ENCODE results near the gene MCC.

MCC gene

DNA sequence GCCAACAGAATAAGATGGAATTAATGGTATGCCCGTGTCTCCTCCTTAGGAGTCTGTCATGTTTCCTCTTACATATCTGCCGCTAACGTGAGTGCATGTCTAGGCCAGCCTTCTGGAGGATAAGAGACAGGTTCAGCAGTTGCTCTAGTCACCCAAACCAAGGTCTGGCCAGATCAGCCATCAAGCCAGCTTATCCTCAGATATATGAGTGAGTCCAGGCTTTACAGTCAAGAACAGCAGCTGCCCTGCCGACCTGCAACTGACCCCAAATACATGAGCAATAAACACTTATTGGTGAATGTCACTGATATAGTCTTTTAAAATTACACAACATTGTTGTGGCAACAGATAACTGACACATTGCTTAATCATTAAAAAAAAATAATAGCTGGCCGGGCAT is 177.0 kb downstream of the MCC start:
- no peaks in the 10 kb centered on the region for H3K27me3 ChIP-seq (ENCODE audit: low read depth, low read length)
- H3K36me3 ChIP-seq (ENCODE audit: control insufficient read depth in 1 of 2, insufficient read depth in 2 of 2, low read length in 2 of 2), result no peaks in the 10 kb centered on the region
- H3K4me3 ChIP-seq (ENCODE audit: low read depth in 1 of 2, low read length in 2 of 2), result no peak overlapping the region
- no peaks in the 10 kb centered on the region for H3K9me3 ChIP-seq (ENCODE audit: control insufficient read depth in 1 of 2, low read length in 2 of 2)
- H3K4me1 ChIP-seq (ENCODE audit: control insufficient read depth in 1 of 2, insufficient read depth in 2 of 2, low read length in 2 of 2), result no peaks in the 10 kb centered on the region
- no peak overlapping the region for H3K27ac ChIP-seq (ENCODE audit: low read length)

DNA sequence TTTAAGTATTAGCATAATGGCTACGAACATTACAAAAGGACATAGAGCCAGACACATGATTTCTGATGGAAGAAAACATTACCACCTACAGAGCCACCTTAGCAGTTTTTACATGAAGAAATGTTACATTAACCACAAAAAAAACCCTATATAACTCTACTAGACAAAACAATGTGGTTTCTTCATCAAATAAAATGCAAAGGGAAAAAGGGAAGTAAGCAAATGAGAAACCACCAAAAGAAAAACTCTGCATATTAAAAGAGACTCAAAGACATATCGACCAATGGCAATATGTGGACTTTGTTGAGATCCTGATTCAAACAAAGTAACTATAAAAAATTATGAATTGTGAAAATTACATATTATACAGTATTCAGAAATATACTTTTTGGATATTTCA is 186.1 kb downstream of the MCC start:
- Histone ChIP-seq H3K27ac (ENCODE audit: low read length) (no peak overlapping the region), H3K27me3 (ENCODE audit: low read depth, low read length) (no peaks in the 10 kb centered on the region), H3K4me3 (ENCODE audit: low read depth in 1 of 2, low read length in 2 of 2) (no peak overlapping the region), H3K9me3 (ENCODE audit: control insufficient read depth in 1 of 2, low read length in 2 of 2) (no peaks in the 10 kb centered on the region), H3K36me3 (ENCODE audit: control insufficient read depth in 1 of 2, insufficient read depth in 2 of 2, low read length in 2 of 2) (no peaks in the 10 kb centered on the region), H3K4me1 (ENCODE audit: control insufficient read depth in 1 of 2, insufficient read depth in 2 of 2, low read length in 2 of 2) (no peaks in the 10 kb centered on the region)

GRCh38 chr5:113299591-113299990 is 188.7 kb downstream of the MCC start:
- Histone ChIP-seq H3K27ac (ENCODE audit: low read length) (no peak overlapping the region), H3K4me3 (ENCODE audit: low read depth in 1 of 2, low read length in 2 of 2) (no peak overlapping the region), H3K9me3 (ENCODE audit: control insufficient read depth in 1 of 2, low read length in 2 of 2) (no peaks in the 10 kb centered on the region), H3K27me3 (ENCODE audit: low read depth, low read length) (no peaks in the 10 kb centered on the region), H3K36me3 (ENCODE audit: control insufficient read depth in 1 of 2, insufficient read depth in 2 of 2, low read length in 2 of 2) (no peaks in the 10 kb centered on the region), H3K4me1 (ENCODE audit: control insufficient read depth in 1 of 2, insufficient read depth in 2 of 2, low read length in 2 of 2) (peaks cover 0 to 12% of the 10 kb centered on the region in 2 donors)

DNA sequence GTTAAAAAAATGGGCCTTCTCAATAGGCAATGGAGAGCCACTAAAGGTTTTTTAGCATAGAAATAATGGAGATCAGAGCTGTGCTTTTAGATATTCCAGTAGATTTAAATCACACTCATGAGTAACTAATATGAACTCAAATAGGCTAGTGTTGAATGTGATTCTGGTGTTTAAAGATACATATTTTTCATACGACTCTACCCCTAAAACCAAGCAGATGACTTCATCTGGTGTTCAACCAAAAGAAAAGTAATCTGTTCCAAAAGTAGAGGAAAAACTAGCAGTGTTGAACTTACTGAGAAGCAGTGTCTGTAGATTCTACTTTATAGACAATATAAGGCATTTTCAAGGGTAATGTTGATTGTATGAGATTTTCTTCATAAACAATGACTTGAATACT is 191.6 kb downstream of the MCC start:
- no peaks in the 10 kb centered on the region for H3K36me3 ChIP-seq (ENCODE audit: control insufficient read depth in 1 of 2, insufficient read depth in 2 of 2, low read length in 2 of 2)
- H3K27ac ChIP-seq (ENCODE audit: low read length), result no peak overlapping the region
- H3K27me3 ChIP-seq (ENCODE audit: low read depth, low read length), result no peaks in the 10 kb centered on the region
- H3K4me3 ChIP-seq (ENCODE audit: low read depth in 1 of 2, low read length in 2 of 2), result no peak overlapping the region
- H3K4me1 ChIP-seq (ENCODE audit: control insufficient read depth in 1 of 2, insufficient read depth in 2 of 2, low read length in 2 of 2), result peaks cover 0 to 24% of the 10 kb centered on the region in 2 donors
- no peaks in the 10 kb centered on the region for H3K9me3 ChIP-seq (ENCODE audit: control insufficient read depth in 1 of 2, low read length in 2 of 2)

GRCh38 chr5:113295111-113295539 is 193.1 kb downstream of the MCC start:
- H3K27me3 ChIP-seq (ENCODE audit: low read depth, low read length), result no peaks in the 10 kb centered on the region
- H3K36me3 ChIP-seq (ENCODE audit: control insufficient read depth in 1 of 2, insufficient read depth in 2 of 2, low read length in 2 of 2), result no peaks in the 10 kb centered on the region
- H3K4me1 ChIP-seq (ENCODE audit: control insufficient read depth in 1 of 2, insufficient read depth in 2 of 2, low read length in 2 of 2), result peaks cover 0 to 24% of the 10 kb centered on the region in 2 donors
- H3K4me3 ChIP-seq (ENCODE audit: low read depth in 1 of 2, low read length in 2 of 2), result peak overlapping the region; percentile 74 to 82
- peak overlapping the region; percentile 82 for H3K27ac ChIP-seq (ENCODE audit: low read length)
- H3K9me3 ChIP-seq (ENCODE audit: control insufficient read depth in 1 of 2, low read length in 2 of 2), result no peaks in the 10 kb centered on the region

DNA sequence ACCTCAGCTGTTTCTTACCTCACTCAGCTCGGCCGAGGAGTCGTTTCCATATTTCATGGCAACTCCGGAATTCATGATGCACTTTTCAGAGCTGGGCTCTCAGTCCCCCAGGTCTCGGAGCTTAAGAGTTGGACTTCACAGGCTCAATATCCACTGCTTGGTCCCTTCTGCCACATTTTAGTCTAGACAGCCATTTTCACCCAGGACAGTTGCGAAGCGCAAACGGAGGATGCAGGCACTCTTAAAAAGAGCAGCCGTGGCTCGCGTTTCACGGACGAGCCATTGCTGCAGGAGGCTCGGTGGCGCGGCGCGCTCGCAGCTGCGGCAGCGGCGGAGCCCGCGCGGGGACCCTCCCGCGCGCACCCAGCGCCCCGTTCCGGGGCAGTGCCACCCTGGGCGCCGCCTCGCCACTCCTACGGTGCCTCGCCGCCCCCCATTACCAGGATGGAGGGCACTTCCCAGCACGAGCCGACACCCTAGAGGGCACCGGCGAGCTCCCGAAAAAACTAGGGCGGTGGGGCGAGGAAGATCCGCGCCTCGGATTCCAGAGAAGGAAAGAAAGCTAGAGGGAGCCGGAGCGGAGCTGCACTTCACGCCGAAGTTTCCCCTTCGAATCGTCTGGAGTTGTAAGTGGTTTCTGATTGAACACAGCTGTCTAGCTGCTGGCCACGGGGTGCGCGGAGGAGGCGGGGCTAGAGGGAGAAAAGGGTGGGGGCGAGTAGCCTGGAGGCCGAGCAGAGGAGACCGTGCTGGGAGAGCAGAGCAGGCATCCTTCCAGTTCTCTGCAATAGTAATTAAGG is 193.7 kb downstream of the MCC start:
- Histone ChIP-seq H3K27ac (ENCODE audit: low read length) (peak overlapping the region; percentile 82), H3K27me3 (ENCODE audit: low read depth, low read length) (no peaks in the 10 kb centered on the region), H3K9me3 (ENCODE audit: control insufficient read depth in 1 of 2, low read length in 2 of 2) (no peaks in the 10 kb centered on the region), H3K4me1 (ENCODE audit: control insufficient read depth in 1 of 2, insufficient read depth in 2 of 2, low read length in 2 of 2) (peaks cover 0 to 24% of the 10 kb centered on the region in 2 donors), H3K36me3 (ENCODE audit: control insufficient read depth in 1 of 2, insufficient read depth in 2 of 2, low read length in 2 of 2) (no peaks in the 10 kb centered on the region), H3K4me3 (ENCODE audit: low read depth in 1 of 2, low read length in 2 of 2) (peak overlapping the region; percentile 74 to 82)

GRCh38 chr5:113293975-113294310 is 194.3 kb downstream of the MCC start:
- Histone ChIP-seq H3K27ac (ENCODE audit: low read length) (peak overlapping the region; percentile 82), H3K27me3 (ENCODE audit: low read depth, low read length) (no peaks in the 10 kb centered on the region)

GRCh38 chr5:113293068-113293974 is 194.9 kb downstream of the MCC start:
- Histone ChIP-seq H3K36me3 (ENCODE audit: control insufficient read depth in 1 of 2, insufficient read depth in 2 of 2, low read length in 2 of 2) (no peaks in the 10 kb centered on the region), H3K9me3 (ENCODE audit: control insufficient read depth in 1 of 2, low read length in 2 of 2) (no peaks in the 10 kb centered on the region), H3K27me3 (ENCODE audit: low read depth, low read length) (no peaks in the 10 kb centered on the region), H3K27ac (ENCODE audit: low read length) (peak overlapping the region; percentile 82), H3K4me1 (ENCODE audit: control insufficient read depth in 1 of 2, insufficient read depth in 2 of 2, low read length in 2 of 2) (peaks cover 0 to 24% of the 10 kb centered on the region in 2 donors), H3K4me3 (ENCODE audit: low read depth in 1 of 2, low read length in 2 of 2) (peak overlapping the region; percentile 74 to 82)

More at GRCh38 chr5:113293975-113294310, 194.3 kb downstream of the MCC start:
- Histone ChIP-seq H3K36me3 (ENCODE audit: control insufficient read depth in 1 of 2, insufficient read depth in 2 of 2, low read length in 2 of 2) (no peaks in the 10 kb centered on the region), H3K4me3 (ENCODE audit: low read depth in 1 of 2, low read length in 2 of 2) (peak overlapping the region; percentile 74 to 82), H3K9me3 (ENCODE audit: control insufficient read depth in 1 of 2, low read length in 2 of 2) (no peaks in the 10 kb centered on the region), H3K4me1 (ENCODE audit: control insufficient read depth in 1 of 2, insufficient read depth in 2 of 2, low read length in 2 of 2) (peaks cover 0 to 24% of the 10 kb centered on the region in 2 donors)

DNA sequence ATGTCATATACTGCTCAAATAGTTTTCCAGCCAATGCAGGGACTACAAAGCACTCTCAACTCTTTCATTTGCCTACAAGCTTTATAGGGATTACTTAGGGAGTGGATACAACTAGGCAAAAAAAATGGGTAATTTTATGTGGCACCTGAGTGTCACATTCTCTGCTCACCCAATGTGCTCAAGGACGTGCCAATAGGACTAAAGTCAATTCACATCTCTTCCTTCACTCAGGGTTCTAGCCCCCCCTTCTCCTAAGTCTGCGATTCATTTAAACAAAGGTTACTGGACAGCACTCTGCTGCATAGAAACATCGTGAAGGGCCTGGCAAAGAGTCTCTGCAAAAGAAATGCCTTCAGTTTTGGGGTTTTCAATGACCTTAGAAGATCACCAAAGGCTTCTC is 195.8 kb downstream of the MCC start:
- H3K4me3 ChIP-seq (ENCODE audit: low read depth in 1 of 2, low read length in 2 of 2), result peak overlapping the region; percentile 74 to 82
- no peaks in the 10 kb centered on the region for H3K27me3 ChIP-seq (ENCODE audit: low read depth, low read length)

GRCh38 chr5:113283558-113283957 is 204.7 kb downstream of the MCC start:
- Histone ChIP-seq H3K9me3 (ENCODE audit: control insufficient read depth in 1 of 2, low read length in 2 of 2) (no peaks in the 10 kb centered on the region), H3K27me3 (ENCODE audit: low read depth, low read length) (no peaks in the 10 kb centered on the region), H3K4me3 (ENCODE audit: low read depth in 1 of 2, low read length in 2 of 2) (no peak overlapping the region), H3K27ac (ENCODE audit: low read length) (no peak overlapping the region), H3K4me1 (ENCODE audit: control insufficient read depth in 1 of 2, insufficient read depth in 2 of 2, low read length in 2 of 2) (peaks cover 5 to 7% of the 10 kb centered on the region in 2 donors), H3K36me3 (ENCODE audit: control insufficient read depth in 1 of 2, insufficient read depth in 2 of 2, low read length in 2 of 2) (no peaks in the 10 kb centered on the region)

More for the DNA sequence above, 195.8 kb downstream of the MCC start:
- Histone ChIP-seq H3K36me3 (ENCODE audit: control insufficient read depth in 1 of 2, insufficient read depth in 2 of 2, low read length in 2 of 2) (no peaks in the 10 kb centered on the region), H3K9me3 (ENCODE audit: control insufficient read depth in 1 of 2, low read length in 2 of 2) (no peaks in the 10 kb centered on the region), H3K27ac (ENCODE audit: low read length) (no peak overlapping the region), H3K4me1 (ENCODE audit: control insufficient read depth in 1 of 2, insufficient read depth in 2 of 2, low read length in 2 of 2) (peaks cover 0 to 24% of the 10 kb centered on the region in 2 donors)

- no peak overlapping the region for H3K4me3 ChIP-seq (ENCODE audit: low read depth in 1 of 2, low read length in 2 of 2)
- H3K27ac ChIP-seq (ENCODE audit: low read length), result no peak overlapping the region
- H3K27me3 ChIP-seq (ENCODE audit: low read depth, low read length), result no peaks in the 10 kb centered on the region
- peaks cover 5 to 7% of the 10 kb centered on the region in 2 donors for H3K4me1 ChIP-seq (ENCODE audit: control insufficient read depth in 1 of 2, insufficient read depth in 2 of 2, low read length in 2 of 2)
- H3K9me3 ChIP-seq (ENCODE audit: control insufficient read depth in 1 of 2, low read length in 2 of 2), result no peaks in the 10 kb centered on the region
- no peaks in the 10 kb centered on the region for H3K36me3 ChIP-seq (ENCODE audit: control insufficient read depth in 1 of 2, insufficient read depth in 2 of 2, low read length in 2 of 2)
Measured at GRCh38 chr5:113282472-113282871, 205.8 kb downstream of the MCC start.
